Hepatocyte (in vitro differentiated cells): Measurements from ENCODE around the gene GFOD1. TPM values are rescaled to one million over a fixed set of nuclear protein-coding genes. Genes with fewer than 3 reads are reported as not detected.

Experiments
- DNase-seq: peaks from one replicate; pipeline ENCODE4 v3.0.0-alpha.2; 2016; ENCODE audit warnings: low spot score
- H2AFZ ChIP-seq: fragments of 200-600 bp; sonication (generic); 2 replicates; pipeline ENCODE4 v1.6.0; 2016; ENCODE audit warnings: antibody characterized with exemption, mild to moderate bottlenecking
- H3K27ac ChIP-seq: fragments of 200-600 bp; sonication (generic); 2 replicates; pipeline ENCODE4 v1.5.1; 2016; ENCODE audit warnings: mild to moderate bottlenecking
- H3K27me3 ChIP-seq: fragments of 200-600 bp; sonication (generic); 2 replicates; pipeline ENCODE4 v1.6.1; 2016
- H3K36me3 ChIP-seq: fragments of 200-600 bp; sonication (generic); replicated peaks from 2 replicates; pipeline ENCODE4 v1.5.1; 2016; ENCODE audit warnings: low read depth; ENCODE audit not compliant: insufficient read depth
- H3K4me1 ChIP-seq: fragments of 200-600 bp; sonication (generic); 2 replicates; pipeline ENCODE4 v1.5.1; 2016; ENCODE audit warnings: mild to moderate bottlenecking, moderate library complexity; ENCODE audit not compliant: insufficient read depth
- H3K4me2 ChIP-seq: fragments of 200-600 bp; sonication (generic); 2 replicates; pipeline ENCODE4 v1.6.0; 2016
- H3K4me3 ChIP-seq: fragments of 200-600 bp; sonication (generic); 2 replicates; pipeline ENCODE4 v1.5.1; 2016; ENCODE audit warnings: mild to moderate bottlenecking
- H3K79me2 ChIP-seq: fragments of 200-600 bp; sonication (generic); 2 replicates; pipeline ENCODE4 v1.6.0; 2017; ENCODE audit warnings: mild to moderate bottlenecking
- H3K9me2 ChIP-seq: fragments of 200-600 bp; sonication (generic); replicated peaks from 2 replicates; pipeline ENCODE4 v1.6.0; 2017; ENCODE audit warnings: mild to moderate bottlenecking; ENCODE audit not compliant: insufficient read depth
- H3K9me3 ChIP-seq: fragments of 200-600 bp; sonication (generic); 2 replicates; pipeline ENCODE4 v1.5.1; 2016; ENCODE audit warnings: low read depth, mild to moderate bottlenecking
- H4K20me1 ChIP-seq: fragments of 200-600 bp; sonication (generic); 2 replicates; pipeline ENCODE4 v1.6.0; 2016; ENCODE audit warnings: mild to moderate bottlenecking; ENCODE audit not compliant: insufficient read depth, poor library complexity, severe bottlenecking
- CTCF ChIP-seq: fragments of 200-600 bp; sonication (generic); IDR thresholded peaks from 2 replicates; pipeline ENCODE4 v1.5.1; 2016; ENCODE audit warnings: antibody characterized with exemption, mild to moderate bottlenecking; ENCODE audit not compliant: poor library complexity
- EZH2 ChIP-seq: fragments of 200-600 bp; sonication (generic); IDR thresholded peaks from 2 replicates; pipeline ENCODE4 v1.6.1; 2016; ENCODE audit warnings: antibody characterized with exemption, mild to moderate bottlenecking, borderline replicate concordance
- EZH2phosphoT487 ChIP-seq: fragments of 200-600 bp; sonication (generic); IDR thresholded peaks from one replicate; pipeline ENCODE4 v1.6.1; 2018; ENCODE audit warnings: antibody characterized with exemption, mild to moderate bottlenecking, low read depth, moderate library complexity; ENCODE audit not compliant: unreplicated experiment, severe bottlenecking
- WGBS: methylation state at CpG from one replicate; pipeline ENCODE4 v1.1.6; 2016; ENCODE audit warnings: low lambda C conversion rate; ENCODE audit errors: missing lambda C conversion rate; 5-methylcytosine and 5-hydroxymethylcytosine counted together
- polyA plus RNA-seq: library from polyadenylated mRNA; unstranded; fragments of >200 nt; fragmentation: Nextera tagmentation; extraction: Ambion mirVana; gene quantifications from 2 replicates; pipeline ENCODE4 v1.2.1, GENCODE V29; 2016
- total RNA-seq: library from RNA; depleted of rRNA; stranded (reverse); fragments of >200 nt; gene quantifications from 2 replicates; pipeline ENCODE4 v1.2.3, GENCODE V29; 2014

Gene GFOD1
- total and polyA plus RNA-seq, 2 experiments from 2014 or later: 2.8 to 3.5 TPM

GRCh38 chr6:13315896-13316295 is 171.5 kb downstream of the GFOD1 start:
- H3K4me2 ChIP-seq: no peak overlapping the region
- H3K4me1 ChIP-seq: no peaks in the 10 kb centered on the region
- H3K27ac ChIP-seq: no peak overlapping the region
- 98% methylated on average over 5 of the region's 5 CpGs for WGBS
- TF ChIP-seq EZH2 (no peak), EZH2phosphoT487 (no peak), CTCF (no peak)
- no peak for DNase-seq
- H2AFZ ChIP-seq: no peak overlapping the region
- no peak overlapping the region for H3K4me3 ChIP-seq
- H3K79me2 ChIP-seq: no peaks in the 10 kb centered on the region
- H3K36me3 ChIP-seq: no peaks in the 10 kb centered on the region
- no peaks in the 10 kb centered on the region for H3K27me3 ChIP-seq
- no peaks in the 10 kb centered on the region for H3K9me2 ChIP-seq
- H4K20me1 ChIP-seq: no peaks in the 10 kb centered on the region
- H3K9me3 ChIP-seq: no peaks in the 10 kb centered on the region

GRCh38 chr6:13314806-13315205 is 172.6 kb downstream of the GFOD1 start:
- Histone ChIP-seq H3K4me2 (no peak overlapping the region), H3K4me1 (no peaks in the 10 kb centered on the region), H3K4me3 (no peak overlapping the region), H3K79me2 (no peaks in the 10 kb centered on the region), H4K20me1 (no peaks in the 10 kb centered on the region), H3K9me2 (no peaks in the 10 kb centered on the region), H3K36me3 (no peaks in the 10 kb centered on the region), H3K27ac (no peak overlapping the region), H3K27me3 (no peaks in the 10 kb centered on the region), H2AFZ (no peak overlapping the region), H3K9me3 (no peaks in the 10 kb centered on the region)
- TF ChIP-seq CTCF (no peak), EZH2phosphoT487 (no peak), EZH2 (no peak)
- no peak for DNase-seq

DNA sequence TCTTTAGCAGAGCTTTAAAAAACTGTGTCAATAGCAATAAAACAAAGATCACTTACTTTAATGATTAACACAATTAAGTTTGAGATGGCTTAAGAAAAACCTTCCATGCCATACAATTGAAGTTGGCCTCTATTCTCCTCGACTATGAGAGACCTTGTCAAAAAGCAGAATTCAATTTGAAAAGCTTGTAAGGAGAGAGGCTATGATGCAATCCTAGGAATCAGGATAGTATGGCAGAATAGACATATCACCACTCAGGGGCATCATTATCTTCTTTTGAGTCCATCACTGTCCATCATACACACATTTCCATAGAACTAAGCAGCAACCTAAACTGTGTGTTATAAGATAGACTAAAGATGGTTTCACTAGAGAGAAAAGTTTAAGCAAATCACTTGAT is 176.2 kb downstream of the GFOD1 start:
- WGBS: 35% methylated on average over 1 of the region's 1 CpG
- H2AFZ ChIP-seq: no peak overlapping the region
- no peaks in the 10 kb centered on the region for H3K9me3 ChIP-seq
- no peaks in the 10 kb centered on the region for H3K36me3 ChIP-seq
- no peak overlapping the region for H3K4me3 ChIP-seq
- TF ChIP-seq CTCF (no peak), EZH2phosphoT487 (no peak), EZH2 (no peak)
- H4K20me1 ChIP-seq: no peaks in the 10 kb centered on the region
- no peak overlapping the region for H3K4me2 ChIP-seq
- H3K27me3 ChIP-seq: no peaks in the 10 kb centered on the region
- no peaks in the 10 kb centered on the region for H3K4me1 ChIP-seq
- DNase-seq: no peak
- no peaks in the 10 kb centered on the region for H3K9me2 ChIP-seq
- no peaks in the 10 kb centered on the region for H3K79me2 ChIP-seq
- H3K27ac ChIP-seq: no peak overlapping the region

GRCh38 chr6:13308332-13308731 is 179.1 kb downstream of the GFOD1 start:
- Histone ChIP-seq H3K36me3 (no peaks in the 10 kb centered on the region), H3K79me2 (no peaks in the 10 kb centered on the region), H3K9me2 (no peaks in the 10 kb centered on the region), H3K4me1 (no peaks in the 10 kb centered on the region), H3K4me2 (no peak overlapping the region), H3K27me3 (no peaks in the 10 kb centered on the region), H3K4me3 (no peak overlapping the region), H4K20me1 (no peaks in the 10 kb centered on the region), H3K9me3 (no peaks in the 10 kb centered on the region), H2AFZ (no peak overlapping the region), H3K27ac (no peak overlapping the region)
- TF ChIP-seq CTCF (no peak), EZH2 (no peak), EZH2phosphoT487 (no peak)
- WGBS: 85% methylated on average over 1 of the region's 1 CpG
- no peak for DNase-seq
